DND-41 (cell line): ENCODE measurements around the gene MCCC1.

Source experiments
- ATAC-seq: fragments of 200-7000 bp; cut with Tn5 transposase; 3 replicates; pipeline ENCODE4 v1.9.1; 2021; ENCODE audit warnings: low read depth; ENCODE audit not compliant: insufficient read depth
- DNase-seq: peaks from one replicate; pipeline ENCODE4 v3.0.0-alpha.2; 2020
- H2AFZ ChIP-seq: 2 replicates; pipeline ENCODE4 v1.6.0; 2012; ENCODE audit warnings: low read depth, low read length
- H3K27ac ChIP-seq: 2 replicates; pipeline ENCODE4 v1.5.1; 2012; ENCODE audit warnings: low read length, inconsistent platforms
- H3K27me3 ChIP-seq: fragments of 200-600 bp; sonication (generic); 2 replicates; pipeline ENCODE4 v1.6.0; 2012; ENCODE audit warnings: low read length, mild to moderate bottlenecking, inconsistent platforms; ENCODE audit not compliant: insufficient read depth, poor library complexity
- H3K36me3 ChIP-seq: 2 replicates; pipeline ENCODE4 v1.5.1; 2012; ENCODE audit warnings: low read length, inconsistent platforms; ENCODE audit not compliant: insufficient read depth
- H3K4me1 ChIP-seq: 2 replicates; pipeline ENCODE4 v1.5.1; 2012; ENCODE audit warnings: mild to moderate bottlenecking, low read length; ENCODE audit not compliant: insufficient read depth
- H3K4me2 ChIP-seq: 2 replicates; pipeline ENCODE4 v1.6.0; 2012; ENCODE audit warnings: mild to moderate bottlenecking, moderate library complexity, low read length, inconsistent platforms; ENCODE audit not compliant: insufficient read depth
- H3K4me3 ChIP-seq, 2 experiments: fragments of 200-600 bp in 1 of 2; shearing (Covaris generic) in 1 of 2; 2 replicates each; pipeline ENCODE4 v1.5.1; 2012 to 2016; ENCODE audit warnings: inconsistent platforms in 2 of 2, low read length in 2 of 2, mild to moderate bottlenecking in 2 of 2, low read depth in 1 of 2, moderate library complexity in 1 of 2
- H3K79me2 ChIP-seq: 2 replicates; pipeline ENCODE4 v1.6.0; 2012; ENCODE audit warnings: low read length, inconsistent platforms; ENCODE audit not compliant: insufficient read depth
- H3K9ac ChIP-seq: 2 replicates; pipeline ENCODE4 v1.6.0; 2012; ENCODE audit warnings: low read depth, mild to moderate bottlenecking, inconsistent platforms, low read length, moderate library complexity
- H3K9me3 ChIP-seq: 2 replicates; pipeline ENCODE4 v1.5.1; 2012; ENCODE audit warnings: low read length, moderate library complexity, mild to moderate bottlenecking, inconsistent platforms; ENCODE audit not compliant: insufficient read depth, severe bottlenecking
- H4K20me1 ChIP-seq: 2 replicates; pipeline ENCODE4 v1.6.0; 2012; ENCODE audit warnings: low read length; ENCODE audit not compliant: insufficient read depth
- CTCF ChIP-seq: IDR thresholded peaks from 2 replicates; pipeline ENCODE4 v1.5.1; 2012; ENCODE audit warnings: borderline replicate concordance, low read length, moderate library complexity, mild to moderate bottlenecking; ENCODE audit not compliant: poor library complexity, severe bottlenecking; ENCODE audit errors: extremely low read depth
- EZH2 ChIP-seq: IDR thresholded peaks from 3 replicates; pipeline ENCODE4 v1.6.1; 2012; ENCODE audit warnings: borderline replicate concordance, low read depth, mild to moderate bottlenecking, moderate library complexity, low read length, inconsistent platforms; ENCODE audit not compliant: severe bottlenecking

Gene MCCC1

GRCh38 chr3:182980204-182981037 lies 118.9 kb downstream of the MCCC1 start, which contains the start of gene DCUN1D1:
DCUN1D1 (minus strand) TSS chr3:182980538; CDS start chr3:182980489, 49 bp downstream.
- Histone ChIP-seq H3K9me3 (no peaks in the 10 kb centered on the region), H2AFZ (peak within 1 kb of the TSS; percentile 85), H3K27me3 (no peaks in the 10 kb centered on the region), H3K4me1 (peaks cover 41% of the 10 kb centered on the region), H4K20me1 (peaks cover 26% of the 10 kb centered on the region; the same call in 1 of the 2 replicates), H3K9ac (peak within 1 kb of the TSS; percentile 77), H3K36me3 (no peaks in the 10 kb centered on the region), H3K27ac (peak within 1 kb of the TSS; percentile 83), H3K79me2 (peaks cover 51% of the 10 kb centered on the region), H3K4me2 (peak within 1 kb of the TSS; percentile 71), H3K4me3 (peak within 1 kb of the TSS; percentile 88 to 92; a peak in 3 of 4 replicates)
- TF ChIP-seq CTCF = no peak
- no peak for TF ChIP-seq EZH2
- ATAC-seq = peak; percentile 82
- peak; percentile 85 for DNase-seq

- H3K27me3 ChIP-seq = no peaks in the 10 kb centered on the region
- H3K27ac ChIP-seq = peak overlapping the region; percentile 83
- no peaks in the 10 kb centered on the region for H3K36me3 ChIP-seq
- peak overlapping the region; percentile 85 for H2AFZ ChIP-seq
- DNase-seq = peak; percentile 51
- TF ChIP-seq EZH2 = no peak
- TF ChIP-seq CTCF = no peak
- peaks cover 58% of the 10 kb centered on the region for H3K79me2 ChIP-seq
- ATAC-seq = peak; percentile 41
- peak overlapping the region; percentile 71 for H3K4me2 ChIP-seq
- H3K9ac ChIP-seq = peak overlapping the region; percentile 77
- peaks cover 26% of the 10 kb centered on the region; the same call in 1 of the 2 replicates for H4K20me1 ChIP-seq
- H3K4me1 ChIP-seq = peaks cover 43% of the 10 kb centered on the region
- no peaks in the 10 kb centered on the region for H3K9me3 ChIP-seq
- peak overlapping the region; percentile 88 to 92; a peak in 3 of 4 replicates for H3K4me3 ChIP-seq
These were observed 119.6 kb downstream of the MCCC1 start for GRCh38 chr3:182979674-182980191.

GRCh38 chr3:182979103-182979673 lies 120.1 kb downstream of the MCCC1 start:
- peak overlapping the region; percentile 71 for H3K4me2 ChIP-seq
- DNase-seq (no peak), ATAC-seq (peak; percentile 7; the same call in 1 of the 3 replicates)
- peaks cover 43% of the 10 kb centered on the region for H3K4me1 ChIP-seq
- no peaks in the 10 kb centered on the region for H3K36me3 ChIP-seq
- H3K79me2 ChIP-seq = peaks cover 64% of the 10 kb centered on the region
- peak overlapping the region; percentile 77 for H3K9ac ChIP-seq
- peaks cover 26% of the 10 kb centered on the region; the same call in 1 of the 2 replicates for H4K20me1 ChIP-seq
- TF ChIP-seq EZH2 (no peak), CTCF (no peak)
- peak overlapping the region; percentile 88 to 92; a peak in 3 of 4 replicates for H3K4me3 ChIP-seq
- peak overlapping the region; percentile 83 for H3K27ac ChIP-seq
- peak overlapping the region; percentile 85; the same call in 1 of the 2 replicates for H2AFZ ChIP-seq
- no peaks in the 10 kb centered on the region for H3K27me3 ChIP-seq
- H3K9me3 ChIP-seq = no peaks in the 10 kb centered on the region
